ENCODE results near the gene ABCA7.

Gene ABCA7

GRCh38 chr19:1041272-1041834 lies 1.4 kb downstream of the ABCA7 start:
- no peak for DNase-seq

GRCh38 chr19:1041835-1042685 lies 2.2 kb downstream of the ABCA7 start:
- DNase-seq, result no peak

- DNase-seq, result no peak
These were observed 3.0 kb downstream of the ABCA7 start for GRCh38 chr19:1042689-1043511.

- no peak for DNase-seq
These were observed 5.3 kb downstream of the ABCA7 start for GRCh38 chr19:1045247-1045603.

GRCh38 chr19:1046117-1046626 lies 6.3 kb downstream of the ABCA7 start:
- DNase-seq, result no peak

- DNase-seq, result no peak
These were observed 7.2 kb downstream of the ABCA7 start for GRCh38 chr19:1046836-1047695.

- no peak for DNase-seq
These were observed 7.8 kb downstream of the ABCA7 start for GRCh38 chr19:1047696-1048147.

- no peak for DNase-seq
These were observed 9.2 kb downstream of the ABCA7 start for GRCh38 chr19:1049106-1049505.

- DNase-seq, result no peak
These were observed 9.9 kb downstream of the ABCA7 start for GRCh38 chr19:1049800-1050199.

- DNase-seq, result no peak
These were observed 11.3 kb downstream of the ABCA7 start for GRCh38 chr19:1050989-1051788.

- DNase-seq, result no peak
These were observed 11.9 kb downstream of the ABCA7 start for GRCh38 chr19:1051791-1052190.

GRCh38 chr19:1052349-1052975 lies 12.6 kb downstream of the ABCA7 start:
- no peak for DNase-seq

- no peak for DNase-seq
These were observed 13.5 kb downstream of the ABCA7 start for GRCh38 chr19:1053176-1054101.

- no peak for DNase-seq
These were observed 14.5 kb downstream of the ABCA7 start for GRCh38 chr19:1054102-1055027.

GRCh38 chr19:1055028-1055425 lies 15.1 kb downstream of the ABCA7 start:
- DNase-seq, result no peak

- no peak for DNase-seq
These were observed 16.1 kb downstream of the ABCA7 start for GRCh38 chr19:1055886-1056620.

GRCh38 chr19:1057176-1057855 lies 17.4 kb downstream of the ABCA7 start:
- DNase-seq, result peak; percentile 49

Data from KG1 (cell line).